OCI-LY7 (cell line): ENCODE results near the gene ADRA2B. TPM values are rescaled to one million over a fixed set of nuclear protein-coding genes. Genes with fewer than 3 reads are reported as not detected.

ENCODE experiments used
- BruUV-seq: library from RNA; stranded (reverse); fragments of 400-500 nt; replicated peaks from 2 replicates; lab custom pipeline; 2021; lab: Mats Ljungman, UMichigan
- CTCF ChIA-PET: fragments of 300-600 bp; sonication (Branson Sonifier 250); formaldehyde crosslinking; loops from one replicate; lab custom pipeline; 2022; ENCODE audit warnings: antibody characterized with exemption; ENCODE audit not compliant: unreplicated experiment; lab: Charles Lee
- POLR2A ChIA-PET: fragments of 300-600 bp; sonication (Branson Sonifier 250); formaldehyde crosslinking; loops from one replicate; lab custom pipeline; 2022; ENCODE audit warnings: antibody characterized with exemption; lab: Charles Lee
- DNase-seq: peaks from one replicate; pipeline ENCODE4 v3.0.0-alpha.2; 2015; ENCODE audit warnings: low spot score
- H2AFZ ChIP-seq: fragments of 200-600 bp; sonication (generic), shearing (Covaris generic); 2 replicates; pipeline ENCODE4 v1.6.1; 2014; ENCODE audit warnings: mild to moderate bottlenecking, antibody characterized with exemption, low read length, moderate library complexity
- H3K27ac ChIP-seq: fragments of 200-600 bp; sonication (generic); 2 replicates; pipeline ENCODE4 v1.5.1; 2014; ENCODE audit warnings: mixed run types, low read depth, mild to moderate bottlenecking, moderate library complexity, low read length, inconsistent platforms; ENCODE audit not compliant: poor library complexity, severe bottlenecking
- H3K36me3 ChIP-seq: fragments of 200-600 bp; sonication (generic); 2 replicates; pipeline ENCODE4 v1.6.1; 2014; ENCODE audit warnings: mild to moderate bottlenecking, antibody characterized with exemption, low read length, moderate library complexity, mixed read lengths; ENCODE audit not compliant: insufficient read depth
- H3K4me1 ChIP-seq: fragments of 200-600 bp; sonication (generic); 2 replicates; pipeline ENCODE4 v1.5.1; 2014; ENCODE audit warnings: mild to moderate bottlenecking, low read length; ENCODE audit not compliant: insufficient read depth, poor library complexity, severe bottlenecking
- H3K4me2 ChIP-seq: fragments of 200-600 bp; sonication (generic); 2 replicates; pipeline ENCODE4 v1.6.1; 2014; ENCODE audit warnings: mild to moderate bottlenecking, low read length
- H3K4me3 ChIP-seq: fragments of 200-600 bp; sonication (generic); 2 replicates; pipeline ENCODE4 v1.5.1; 2014; ENCODE audit warnings: mild to moderate bottlenecking, low read depth, low read length; ENCODE audit not compliant: poor library complexity, severe bottlenecking
- H3K79me2 ChIP-seq: fragments of 200-600 bp; sonication (generic); 2 replicates; pipeline ENCODE4 v1.6.1; 2016; ENCODE audit warnings: low read depth, mild to moderate bottlenecking, low read length, moderate library complexity, mixed read lengths; ENCODE audit not compliant: insufficient read depth
- H3K9me2 ChIP-seq: fragments of 200-600 bp; sonication (generic); 2 replicates; pipeline ENCODE4 v1.6.1; 2016; ENCODE audit warnings: mild to moderate bottlenecking, low read length, mixed read lengths; ENCODE audit not compliant: insufficient read depth
- H3K9me3 ChIP-seq: fragments of 200-600 bp; sonication (generic); 2 replicates; pipeline ENCODE4 v1.6.1; 2014; ENCODE audit warnings: mild to moderate bottlenecking, mixed run types, low read length, mixed read lengths
- H4K20me1 ChIP-seq: fragments of 200-600 bp; sonication (generic); 2 replicates; pipeline ENCODE4 v1.6.1; 2014; ENCODE audit warnings: mild to moderate bottlenecking, antibody characterized with exemption, low read length, moderate library complexity, mixed read lengths; ENCODE audit not compliant: insufficient read depth
- EZH2phosphoT487 ChIP-seq: fragments of 200-600 bp; sonication (generic); IDR thresholded peaks from 2 replicates; pipeline ENCODE4 v1.6.1; 2018; ENCODE audit warnings: low read depth, borderline replicate concordance, mild to moderate bottlenecking, mixed run types, antibody characterized with exemption, low read length, moderate library complexity, mixed read lengths
- intact Hi-C: fragments of 100-400 bp; cut with micrococcal nuclease; formaldehyde crosslinking; loops from one replicate; pipeline ENCODE4 v1.10.0; 2022; ENCODE audit not compliant: unreplicated experiment
- total RNA-seq, 2 experiments: library from RNA; depleted of rRNA in 1 of 2; stranded (reverse); fragments of >200 nt in 1 of 2; shearing (Covaris generic) in 1 of 2; gene quantifications; 2 replicates each; pipeline ENCODE4 v1.2.3, GENCODE V29; 2014 to 2022
- TF ChIP-seq, protein P1 (sequence below): fragments of 200-600 bp; sonication (generic); conservative IDR thresholded peaks from 2 replicates; pipeline ENCODE4 v1.5.1; 2014; ENCODE audit warnings: mild to moderate bottlenecking, antibody characterized with exemption, low read length, moderate library complexity, mixed read lengths

ADRA2B gene
- total RNA-seq, 2 experiments from 2014 or later = 0.06 to 0.11 TPM

DNA sequence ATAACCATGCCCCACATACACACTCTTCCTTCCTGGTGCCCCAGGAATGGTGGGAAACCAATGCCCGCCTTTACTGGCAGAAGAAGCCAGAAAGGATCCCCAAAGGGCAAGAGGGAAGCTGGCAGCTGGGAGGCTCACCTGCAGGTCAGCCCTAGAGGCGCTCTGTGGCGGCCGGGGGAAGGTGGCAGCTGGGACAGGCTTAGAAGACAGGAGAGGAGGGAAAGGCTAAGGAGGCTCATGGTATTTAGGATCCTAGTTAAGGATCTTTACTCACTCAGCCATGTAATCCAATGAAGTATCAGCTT is 23.8 kb downstream of the ADRA2B start:
- H3K36me3 ChIP-seq = no peaks in the 10 kb centered on the region
- H3K79me2 ChIP-seq = no peaks in the 10 kb centered on the region
- no peak for DNase-seq
- ChIA-PET POLR2A (no interaction called here), CTCF (no interaction called here)
- H3K27ac ChIP-seq = no peak overlapping the region
- H3K9me2 ChIP-seq = no peaks in the 10 kb centered on the region
- H4K20me1 ChIP-seq = no peaks in the 10 kb centered on the region
- BruUV-seq = no TSS peak
- TF ChIP-seq, protein P1, sequence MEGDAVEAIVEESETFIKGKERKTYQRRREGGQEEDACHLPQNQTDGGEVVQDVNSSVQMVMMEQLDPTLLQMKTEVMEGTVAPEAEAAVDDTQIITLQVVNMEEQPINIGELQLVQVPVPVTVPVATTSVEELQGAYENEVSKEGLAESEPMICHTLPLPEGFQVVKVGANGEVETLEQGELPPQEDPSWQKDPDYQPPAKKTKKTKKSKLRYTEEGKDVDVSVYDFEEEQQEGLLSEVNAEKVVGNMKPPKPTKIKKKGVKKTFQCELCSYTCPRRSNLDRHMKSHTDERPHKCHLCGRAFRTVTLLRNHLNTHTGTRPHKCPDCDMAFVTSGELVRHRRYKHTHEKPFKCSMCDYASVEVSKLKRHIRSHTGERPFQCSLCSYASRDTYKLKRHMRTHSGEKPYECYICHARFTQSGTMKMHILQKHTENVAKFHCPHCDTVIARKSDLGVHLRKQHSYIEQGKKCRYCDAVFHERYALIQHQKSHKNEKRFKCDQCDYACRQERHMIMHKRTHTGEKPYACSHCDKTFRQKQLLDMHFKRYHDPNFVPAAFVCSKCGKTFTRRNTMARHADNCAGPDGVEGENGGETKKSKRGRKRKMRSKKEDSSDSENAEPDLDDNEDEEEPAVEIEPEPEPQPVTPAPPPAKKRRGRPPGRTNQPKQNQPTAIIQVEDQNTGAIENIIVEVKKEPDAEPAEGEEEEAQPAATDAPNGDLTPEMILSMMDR = no peak
- no peak for TF ChIP-seq EZH2phosphoT487
- no peak overlapping the region for H2AFZ ChIP-seq
- H3K4me2 ChIP-seq = no peak overlapping the region
- H3K4me3 ChIP-seq = no peak overlapping the region
- no peaks in the 10 kb centered on the region for H3K9me3 ChIP-seq
- intact Hi-C loops = no loop called here
- H3K4me1 ChIP-seq = no peaks in the 10 kb centered on the region

DNA sequence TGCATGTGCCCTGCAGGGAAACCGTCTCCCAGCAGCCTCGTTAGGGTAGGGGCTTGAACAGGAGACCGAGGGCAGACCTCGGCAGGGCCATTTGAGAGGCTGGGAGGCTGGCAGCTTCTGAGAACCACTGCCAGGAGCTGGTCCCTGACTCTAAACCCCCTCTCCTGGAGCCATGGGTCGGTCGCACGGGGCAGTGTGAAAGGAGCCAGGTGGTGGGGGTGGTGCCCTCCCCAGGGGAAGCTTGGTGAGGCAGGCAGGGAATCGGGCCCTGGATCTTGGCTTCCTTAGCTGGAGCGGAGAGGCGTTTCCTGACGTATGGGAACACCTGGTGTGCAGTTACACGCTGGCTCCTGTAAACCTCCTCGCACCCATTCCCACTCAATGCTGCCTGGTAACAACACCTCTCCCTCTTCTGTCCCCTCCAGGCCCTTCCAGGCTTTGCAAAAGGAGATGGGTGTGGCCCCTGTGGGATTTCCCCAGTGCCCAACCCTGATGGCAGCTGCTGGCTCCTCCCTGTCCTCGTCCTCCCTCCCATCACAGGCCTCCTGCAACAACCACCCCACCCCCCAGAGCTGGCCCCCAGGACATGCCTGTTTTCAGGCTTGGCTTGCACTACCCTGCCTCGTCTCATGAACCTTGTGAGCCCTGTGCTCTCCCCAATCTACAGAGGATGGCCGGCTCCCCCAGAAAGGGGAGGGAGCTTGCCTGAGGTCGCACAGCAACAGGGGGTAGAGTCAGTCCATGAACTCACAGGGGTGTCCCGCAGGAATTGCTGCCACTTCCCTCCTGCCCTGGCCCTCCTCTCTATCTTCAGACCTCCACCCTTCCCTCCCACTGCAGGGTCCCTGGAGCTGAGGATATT is 24.4 kb downstream of the ADRA2B start:
- CTCF ChIA-PET = no interaction called here
- H3K79me2 ChIP-seq = no peaks in the 10 kb centered on the region
- no peaks in the 10 kb centered on the region for H3K9me3 ChIP-seq
- POLR2A ChIA-PET = no interaction called here
- TF ChIP-seq, protein P1 = no peak
- TF ChIP-seq EZH2phosphoT487 = no peak
- H3K4me3 ChIP-seq = no peak overlapping the region
- intact Hi-C loops = no loop called here
- BruUV-seq = no TSS peak
- H4K20me1 ChIP-seq = no peaks in the 10 kb centered on the region
- no peaks in the 10 kb centered on the region for H3K4me1 ChIP-seq
- H3K36me3 ChIP-seq = no peaks in the 10 kb centered on the region
- H3K9me2 ChIP-seq = no peaks in the 10 kb centered on the region
- DNase-seq = no peak
- H2AFZ ChIP-seq = no peak overlapping the region
- H3K4me2 ChIP-seq = no peak overlapping the region
- H3K27ac ChIP-seq = no peak overlapping the region

DNA sequence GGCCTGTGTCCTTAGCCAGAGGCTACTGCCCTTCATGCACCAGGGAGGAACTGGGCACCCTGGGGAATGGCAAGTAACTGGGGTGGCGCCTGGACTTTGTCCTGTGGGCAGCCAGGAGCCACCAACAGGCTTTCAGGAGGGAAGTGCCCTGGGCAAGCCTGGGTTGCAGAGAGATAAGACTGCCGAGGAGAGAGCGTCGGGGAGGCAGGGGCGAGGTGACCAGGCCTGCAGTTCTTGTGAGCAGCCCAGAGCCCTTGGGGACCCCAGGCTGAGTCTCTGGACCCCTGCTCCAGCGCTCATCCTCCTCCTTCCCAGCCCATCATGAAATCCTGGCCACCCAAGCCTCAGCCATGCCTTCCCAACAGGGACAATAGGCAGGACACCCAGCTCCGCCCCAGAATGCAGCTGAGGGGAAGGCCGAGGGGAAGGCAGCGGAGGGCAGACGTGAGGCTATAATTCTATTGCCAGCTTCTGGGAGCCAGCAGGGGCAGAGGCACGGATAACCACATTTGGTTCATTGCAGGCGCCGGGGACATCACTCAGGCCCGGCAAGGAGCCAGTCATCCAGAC is 25.1 kb downstream of the ADRA2B start:
- Histone ChIP-seq H3K27ac (no peak overlapping the region), H3K4me3 (no peak overlapping the region), H4K20me1 (no peaks in the 10 kb centered on the region), H3K9me3 (no peaks in the 10 kb centered on the region), H2AFZ (no peak overlapping the region), H3K79me2 (no peaks in the 10 kb centered on the region), H3K36me3 (no peaks in the 10 kb centered on the region), H3K9me2 (no peaks in the 10 kb centered on the region), H3K4me2 (no peak overlapping the region), H3K4me1 (no peaks in the 10 kb centered on the region)
- ChIA-PET CTCF (no interaction called here), POLR2A (interaction anchor here (0.5 kb wide), 1 partner anchor 754 kb away, joined by 3 read pairs; no protein-coding TSS in a partner anchor)
- BruUV-seq = no TSS peak
- no peak for DNase-seq
- no peak for TF ChIP-seq EZH2phosphoT487
- TF ChIP-seq, protein P1 = no peak
- intact Hi-C loops = no loop called here
